Subcutaneous adipose tissue (tissue), 4 donors: Measurements from ENCODE around the gene FARP1. TPM values are rescaled to one million over a fixed set of nuclear protein-coding genes. Genes with fewer than 3 reads are reported as not detected.

Experiments used
- total RNA-seq, 4 donors: library from RNA; depleted of rRNA; stranded (reverse); fragments of >200 nt; gene quantifications; one replicate each; pipeline ENCODE4 v1.1.0, GENCODE V29; 2016
- TF ChIP-seq, protein P1 (sequence below): fragments of 450-650 bp; IDR thresholded peaks from one replicate; pipeline ENCODE4 v1.5.1; 2016; ENCODE audit warnings: low read depth, mild to moderate bottlenecking, control low read depth, antibody characterized with exemption, moderate library complexity

Gene FARP1
- total RNA-seq, 4 donors from 2014 or later = 24.9 to 39.9 (median 28.8) TPM

GRCh38 chr13:98240974-98241373 lies 98.1 kb downstream of the FARP1 start:
- TF ChIP-seq, protein P1, sequence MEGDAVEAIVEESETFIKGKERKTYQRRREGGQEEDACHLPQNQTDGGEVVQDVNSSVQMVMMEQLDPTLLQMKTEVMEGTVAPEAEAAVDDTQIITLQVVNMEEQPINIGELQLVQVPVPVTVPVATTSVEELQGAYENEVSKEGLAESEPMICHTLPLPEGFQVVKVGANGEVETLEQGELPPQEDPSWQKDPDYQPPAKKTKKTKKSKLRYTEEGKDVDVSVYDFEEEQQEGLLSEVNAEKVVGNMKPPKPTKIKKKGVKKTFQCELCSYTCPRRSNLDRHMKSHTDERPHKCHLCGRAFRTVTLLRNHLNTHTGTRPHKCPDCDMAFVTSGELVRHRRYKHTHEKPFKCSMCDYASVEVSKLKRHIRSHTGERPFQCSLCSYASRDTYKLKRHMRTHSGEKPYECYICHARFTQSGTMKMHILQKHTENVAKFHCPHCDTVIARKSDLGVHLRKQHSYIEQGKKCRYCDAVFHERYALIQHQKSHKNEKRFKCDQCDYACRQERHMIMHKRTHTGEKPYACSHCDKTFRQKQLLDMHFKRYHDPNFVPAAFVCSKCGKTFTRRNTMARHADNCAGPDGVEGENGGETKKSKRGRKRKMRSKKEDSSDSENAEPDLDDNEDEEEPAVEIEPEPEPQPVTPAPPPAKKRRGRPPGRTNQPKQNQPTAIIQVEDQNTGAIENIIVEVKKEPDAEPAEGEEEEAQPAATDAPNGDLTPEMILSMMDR = no peak

- TF ChIP-seq, protein P1 = no peak
Measured at GRCh38 chr13:98241976-98242375, 99.1 kb downstream of the FARP1 start.

DNA sequence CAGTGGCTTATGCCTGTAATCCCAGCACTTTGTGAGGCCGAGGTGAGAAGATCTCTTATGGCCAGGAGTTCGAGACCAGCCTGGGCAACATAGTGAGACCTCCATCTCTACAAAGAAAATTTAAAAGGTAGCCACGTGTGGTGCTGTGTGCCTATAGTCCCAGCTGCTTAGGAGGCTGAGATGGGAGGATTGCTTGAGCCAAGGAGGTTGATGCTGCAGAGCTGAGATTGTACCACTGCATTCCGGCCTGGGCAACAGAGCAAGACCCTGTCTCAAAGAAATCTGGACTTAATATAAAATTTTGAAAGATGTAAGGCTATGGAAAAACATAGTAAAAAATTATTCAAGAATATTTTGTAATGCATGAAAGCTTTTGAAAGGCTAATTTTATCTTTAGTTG lies 99.5 kb downstream of the FARP1 start:
- TF ChIP-seq, protein P1 = no peak

DNA sequence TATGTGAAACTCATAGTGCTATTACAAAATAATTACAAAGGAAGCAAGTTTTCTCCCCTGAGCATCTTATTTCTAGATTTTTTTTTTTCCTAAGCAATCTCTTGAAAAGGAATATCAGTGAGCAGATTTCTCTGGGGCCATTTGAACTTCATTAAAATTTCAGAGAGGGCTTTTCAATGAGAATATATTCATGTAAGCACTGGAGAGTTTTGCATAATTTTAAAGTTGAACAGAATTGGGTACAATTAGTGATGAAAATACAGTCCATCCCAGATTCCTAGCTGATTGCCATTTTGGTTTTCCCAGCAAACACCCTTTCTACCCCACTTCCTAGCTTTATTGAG lies 101.0 kb downstream of the FARP1 start:
- TF ChIP-seq, protein P1 = no peak

GRCh38 chr13:98246538-98247172 lies 103.8 kb downstream of the FARP1 start:
- TF ChIP-seq, protein P1 = no peak

- TF ChIP-seq, protein P1 = no peak
Measured at GRCh38 chr13:98251708-98252107, 108.8 kb downstream of the FARP1 start.

GRCh38 chr13:98252931-98253470 lies 110.1 kb downstream of the FARP1 start:
- TF ChIP-seq, protein P1 = no peak
